Cardiac muscle cell (in vitro differentiated cells and primary cell): Measurements from ENCODE around the gene FBXL7. TPM values are rescaled to one million over a fixed set of nuclear protein-coding genes. Genes with fewer than 3 reads are reported as not detected.

Source experiments
- DNase-seq, 2 donors: peaks; one replicate each; pipeline versions ENCODE4 v3.0.0 to v3.0.0-alpha.2; 2010 to 2017; ENCODE audit warnings: low read depth in 1 of 2, low spot score in 1 of 2
- H3K27ac ChIP-seq: fragments of 200-600 bp; sonication (generic); 2 replicates; pipeline ENCODE4 v1.5.1; 2016
- H3K27me3 ChIP-seq: fragments of 200-600 bp; sonication (generic); 2 replicates; pipeline ENCODE4 v1.6.0; 2016; ENCODE audit warnings: control low read depth
- H3K36me3 ChIP-seq: fragments of 200-600 bp; sonication (generic); 2 replicates; pipeline ENCODE4 v1.5.1; 2016; ENCODE audit warnings: control low read depth
- H3K4me1 ChIP-seq: fragments of 200-600 bp; sonication (generic); 2 replicates; pipeline ENCODE4 v1.8.1; 2017; ENCODE audit warnings: low read depth, mild to moderate bottlenecking, mixed run types
- H3K4me3 ChIP-seq: fragments of 200-600 bp; sonication (generic); 2 replicates; pipeline ENCODE4 v1.5.1; 2016; ENCODE audit warnings: mild to moderate bottlenecking
- H3K9me3 ChIP-seq: fragments of 200-600 bp; sonication (generic); 2 replicates; pipeline ENCODE4 v1.5.1; 2017; ENCODE audit warnings: low read depth, mild to moderate bottlenecking, control low read depth
- CTCF ChIP-seq: IDR thresholded peaks from 2 replicates; pipeline ENCODE4 v1.5.1; 2012; ENCODE audit warnings: low read depth, mild to moderate bottlenecking, low read length
- polyA plus RNA-seq: library from polyadenylated mRNA; unstranded; fragments of >200 nt; fragmentation: Nextera tagmentation; extraction: Ambion mirVana; gene quantifications from 2 replicates; pipeline ENCODE4 v1.2.1, GENCODE V29; 2016
- total RNA-seq: library from RNA; depleted of rRNA; stranded (reverse); fragments of >200 nt; gene quantifications from 2 replicates; pipeline ENCODE4 v1.2.3, GENCODE V29; 2016

FBXL7 gene
- total and polyA plus RNA-seq, 2 experiments from 2014 or later: 16.7 to 22.5 TPM

DNA sequence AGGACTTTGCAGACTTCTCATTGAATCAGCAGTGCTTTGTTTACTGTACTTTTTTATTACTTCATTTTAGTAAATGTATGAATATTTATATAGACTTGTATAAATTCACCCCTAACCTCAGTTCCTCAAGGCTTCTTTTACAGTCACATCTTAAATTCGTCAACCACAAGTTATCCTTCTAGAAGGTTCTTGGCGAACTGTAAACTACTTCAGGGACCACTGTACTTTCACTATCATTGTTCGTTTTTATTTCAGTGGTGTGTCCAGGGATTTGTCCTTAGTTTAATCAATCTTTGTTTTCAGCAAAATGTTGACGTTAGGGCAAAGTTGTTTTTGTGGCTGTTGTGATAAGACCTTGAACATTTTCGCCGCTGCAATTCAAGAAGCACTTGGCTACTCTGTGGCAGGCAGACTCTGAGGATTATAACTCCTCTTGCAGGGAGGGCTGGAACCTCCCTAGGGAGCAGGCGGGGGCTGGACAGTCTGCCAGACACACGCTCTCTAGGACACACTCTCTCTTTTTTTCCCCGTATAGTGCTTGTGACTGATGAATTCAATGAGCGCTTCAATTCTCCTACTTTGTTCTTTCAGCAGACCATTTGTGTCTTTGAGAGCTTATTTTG, 252.8 kb downstream of the FBXL7 start:
- H3K27ac ChIP-seq: no peak overlapping the region
- H3K9me3 ChIP-seq: no peaks in the 10 kb centered on the region
- no peak for TF ChIP-seq CTCF
- no peak overlapping the region for H3K4me3 ChIP-seq
- H3K27me3 ChIP-seq: no peaks in the 10 kb centered on the region
- H3K4me1 ChIP-seq: peaks cover 13% of the 10 kb centered on the region
- DNase-seq: peak in 1 of 2 donors; percentile 79
- no peaks in the 10 kb centered on the region for H3K36me3 ChIP-seq

DNA sequence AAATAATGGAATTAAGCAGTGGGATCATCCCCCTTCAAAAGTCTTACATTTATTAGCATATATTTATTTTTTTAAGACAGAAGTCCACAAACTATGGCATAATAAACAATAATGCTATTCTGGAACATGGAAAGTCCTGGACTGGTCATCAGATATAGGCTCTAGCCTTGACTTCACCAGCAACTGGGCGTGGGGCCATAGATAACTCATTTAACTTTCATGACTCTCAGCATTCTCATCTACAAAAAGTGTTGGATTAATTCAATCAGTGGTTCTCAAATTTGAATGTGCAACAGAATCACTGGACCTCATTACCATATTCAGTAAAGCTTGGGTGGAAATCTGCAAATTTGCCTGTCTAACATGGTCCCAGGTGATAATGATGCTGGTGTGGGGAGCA, 253.8 kb downstream of the FBXL7 start:
- Histone ChIP-seq H3K4me3 (no peak overlapping the region), H3K4me1 (peaks cover 13% of the 10 kb centered on the region), H3K36me3 (no peaks in the 10 kb centered on the region), H3K27me3 (no peaks in the 10 kb centered on the region), H3K27ac (no peak overlapping the region), H3K9me3 (no peaks in the 10 kb centered on the region)
- no peak for DNase-seq
- no peak for TF ChIP-seq CTCF

DNA sequence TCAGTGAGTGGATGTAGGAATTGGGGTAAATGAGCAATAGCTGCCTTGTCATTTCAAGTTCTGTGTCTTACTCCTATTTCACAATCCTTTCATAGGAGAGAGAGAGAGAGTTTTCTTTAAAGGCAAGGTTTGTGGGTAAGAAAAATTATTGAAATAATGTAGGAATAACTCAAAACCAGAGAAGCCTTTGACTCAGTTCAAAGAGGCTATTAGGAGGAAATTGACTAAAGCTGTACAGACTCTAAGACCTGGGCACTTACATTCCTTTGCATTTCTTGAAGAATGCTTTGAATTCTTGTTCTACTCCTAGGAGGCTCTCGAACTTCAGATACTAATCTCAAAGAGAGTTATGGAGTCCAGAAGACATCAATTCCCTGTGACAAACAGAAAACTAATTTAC, 257.1 kb downstream of the FBXL7 start:
- no peaks in the 10 kb centered on the region for H3K9me3 ChIP-seq
- H3K27ac ChIP-seq: no peak overlapping the region
- peak in 1 of 2 donors; percentile 57 for DNase-seq
- H3K4me3 ChIP-seq: no peak overlapping the region
- no peaks in the 10 kb centered on the region for H3K27me3 ChIP-seq
- H3K4me1 ChIP-seq: peaks cover 13% of the 10 kb centered on the region
- no peak for TF ChIP-seq CTCF
- no peaks in the 10 kb centered on the region for H3K36me3 ChIP-seq

- Histone ChIP-seq H3K4me3 (no peak overlapping the region), H3K27ac (no peak overlapping the region), H3K36me3 (no peaks in the 10 kb centered on the region), H3K27me3 (no peaks in the 10 kb centered on the region), H3K9me3 (no peaks in the 10 kb centered on the region), H3K4me1 (peaks cover 13% of the 10 kb centered on the region)
- no peak for TF ChIP-seq CTCF
- no peak for DNase-seq
These were observed 257.6 kb downstream of the FBXL7 start for GRCh38 chr5:15757619-15758018.

- no peak overlapping the region for H3K27ac ChIP-seq
- H3K36me3 ChIP-seq: no peaks in the 10 kb centered on the region
- H3K27me3 ChIP-seq: no peaks in the 10 kb centered on the region
- H3K4me3 ChIP-seq: no peak overlapping the region
- TF ChIP-seq CTCF: no peak
- DNase-seq: no peak
- no peaks in the 10 kb centered on the region for H3K4me1 ChIP-seq
- no peaks in the 10 kb centered on the region for H3K9me3 ChIP-seq
These were observed 262.7 kb downstream of the FBXL7 start for GRCh38 chr5:15762668-15763067.
